Fibroblast of skin of right quadriceps (primary cell): Measurements from ENCODE around the gene NOB1.
"Not testable (repeated sequence)": the region's sequence is repeated elsewhere in the genome, so short reads cannot be mapped to it uniquely, and the experiment has no call there.

ENCODE experiments used
- DNase-seq: peaks from one replicate; pipeline ENCODE4 v3.0.0-alpha.2; 2013

NOB1 gene

GRCh38 chr16:69754469-69755310 lies at the start of gene NOB1:
NOB1 (minus strand) TSS chr16:69754926; CDS start chr16:69754910, 16 bp downstream.
- DNase-seq: peak; percentile 94

- peak; percentile 19 for DNase-seq
Measured at GRCh38 chr16:69804297-69804696, 49.6 kb upstream of the NOB1 start.

GRCh38 chr16:69799611-69800031 lies 44.9 kb upstream of the NOB1 start:
- DNase-seq: no peak

GRCh38 chr16:69798466-69798865 lies 43.7 kb upstream of the NOB1 start:
- DNase-seq: no peak

- peak; percentile 62 for DNase-seq
Measured at GRCh38 chr16:69796285-69797118, 41.8 kb upstream of the NOB1 start.

- no peak for DNase-seq
Measured at GRCh38 chr16:69794486-69794885, 39.8 kb upstream of the NOB1 start.

- DNase-seq: no peak
Measured at GRCh38 chr16:69793526-69793925, 38.8 kb upstream of the NOB1 start.

GRCh38 chr16:69791391-69791847 lies 36.7 kb upstream of the NOB1 start:
- DNase-seq: not testable (repeated sequence)

GRCh38 chr16:69787883-69788282 lies 33.2 kb upstream of the NOB1 start:
- DNase-seq: no peak

- DNase-seq: no peak
Measured at GRCh38 chr16:69784586-69784985, 29.9 kb upstream of the NOB1 start.

- DNase-seq: no peak
Measured at GRCh38 chr16:69781118-69781517, 26.4 kb upstream of the NOB1 start.

- no peak for DNase-seq
Measured at GRCh38 chr16:69779724-69780123, 25.0 kb upstream of the NOB1 start.

- no peak for DNase-seq
Measured at GRCh38 chr16:69775563-69775962, 20.8 kb upstream of the NOB1 start.

GRCh38 chr16:69773260-69773947 lies 18.7 kb upstream of the NOB1 start:
- no peak for DNase-seq

GRCh38 chr16:69771651-69771967 lies 16.9 kb upstream of the NOB1 start:
- DNase-seq: no peak

GRCh38 chr16:69769404-69769803 lies 14.7 kb upstream of the NOB1 start:
- no peak for DNase-seq

GRCh38 chr16:69768666-69769065 lies 13.9 kb upstream of the NOB1 start:
- no peak for DNase-seq

- no peak for DNase-seq
Measured at GRCh38 chr16:69767459-69768229, 12.9 kb upstream of the NOB1 start.

GRCh38 chr16:69763599-69763942 lies 8.8 kb upstream of the NOB1 start:
- no peak for DNase-seq

- DNase-seq: no peak
Measured at GRCh38 chr16:69762814-69763598, 8.3 kb upstream of the NOB1 start.

GRCh38 chr16:69761983-69762813 lies 7.5 kb upstream of the NOB1 start, which contains the start of gene WWP2:
WWP2 (plus strand) TSS chr16:69762332; CDS start chr16:69787011, 24,679 bp downstream.
- peak; percentile 58 for DNase-seq
